Liver (tissue), 3 donors: ENCODE measurements around the gene TMEM87A.

Experiments used
- FOXA1 ChIP-seq: IDR thresholded peaks from 2 replicates; pipeline ENCODE4 v1.6.1; 2016; ENCODE audit warnings: antibody characterized with exemption
- GABPA ChIP-seq, 2 donors: IDR thresholded peaks in 1 of 2; conservative IDR thresholded peaks in 1 of 2; 2 replicates each; pipeline ENCODE4 v1.6.1; 2016; ENCODE audit warnings: antibody characterized with exemption in 2 of 2, mild to moderate bottlenecking in 1 of 2, moderate library complexity in 1 of 2
- MAX ChIP-seq: IDR thresholded peaks from 2 replicates; pipeline ENCODE4 v1.6.1; 2016; ENCODE audit warnings: antibody characterized with exemption
- NR2F2 ChIP-seq: IDR thresholded peaks from 2 replicates; pipeline ENCODE4 v1.6.1; 2016; ENCODE audit warnings: antibody characterized with exemption
- RAD21 ChIP-seq, 2 donors: IDR thresholded peaks; 2 replicates each; pipeline ENCODE4 v1.6.1; 2016; ENCODE audit warnings: antibody characterized with exemption in 2 of 2, mild to moderate bottlenecking in 2 of 2
- RXRA ChIP-seq, 2 donors: IDR thresholded peaks; 2 replicates each; pipeline ENCODE4 v1.6.1; 2017 to 2018; ENCODE audit warnings: antibody characterized with exemption in 2 of 2, mild to moderate bottlenecking in 1 of 2
- SP1 ChIP-seq: IDR thresholded peaks from 2 replicates; pipeline ENCODE4 v1.6.1; 2018; ENCODE audit warnings: antibody characterized with exemption, mild to moderate bottlenecking
- TAF1 ChIP-seq: conservative IDR thresholded peaks from 2 replicates; pipeline ENCODE4 v1.6.1; 2016; ENCODE audit warnings: antibody characterized with exemption, mild to moderate bottlenecking
- TF ChIP-seq, protein P1 (sequence below): fragments of 150-350 bp; IDR thresholded peaks from 2 replicates; pipeline ENCODE4 v1.5.1; 2017; ENCODE audit warnings: improper control_type of control experiment, low read depth, low read length; ENCODE audit not compliant: missing input control
- TF ChIP-seq, protein P2 (sequence below): IDR thresholded peaks from 2 replicates; pipeline ENCODE4 v1.6.1; 2016; ENCODE audit warnings: antibody characterized with exemption
- donor health status: healthy.
- donor health status: healthy.

GRCh38 chr15:42184736-42185135, 88.5 kb downstream of the TMEM87A start:
- no peak for TF ChIP-seq RAD21 (IDR thresholded peaks at IDR 0.05)
- TF ChIP-seq, protein P1, sequence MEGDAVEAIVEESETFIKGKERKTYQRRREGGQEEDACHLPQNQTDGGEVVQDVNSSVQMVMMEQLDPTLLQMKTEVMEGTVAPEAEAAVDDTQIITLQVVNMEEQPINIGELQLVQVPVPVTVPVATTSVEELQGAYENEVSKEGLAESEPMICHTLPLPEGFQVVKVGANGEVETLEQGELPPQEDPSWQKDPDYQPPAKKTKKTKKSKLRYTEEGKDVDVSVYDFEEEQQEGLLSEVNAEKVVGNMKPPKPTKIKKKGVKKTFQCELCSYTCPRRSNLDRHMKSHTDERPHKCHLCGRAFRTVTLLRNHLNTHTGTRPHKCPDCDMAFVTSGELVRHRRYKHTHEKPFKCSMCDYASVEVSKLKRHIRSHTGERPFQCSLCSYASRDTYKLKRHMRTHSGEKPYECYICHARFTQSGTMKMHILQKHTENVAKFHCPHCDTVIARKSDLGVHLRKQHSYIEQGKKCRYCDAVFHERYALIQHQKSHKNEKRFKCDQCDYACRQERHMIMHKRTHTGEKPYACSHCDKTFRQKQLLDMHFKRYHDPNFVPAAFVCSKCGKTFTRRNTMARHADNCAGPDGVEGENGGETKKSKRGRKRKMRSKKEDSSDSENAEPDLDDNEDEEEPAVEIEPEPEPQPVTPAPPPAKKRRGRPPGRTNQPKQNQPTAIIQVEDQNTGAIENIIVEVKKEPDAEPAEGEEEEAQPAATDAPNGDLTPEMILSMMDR, result no peak
- TF ChIP-seq, protein P2, sequence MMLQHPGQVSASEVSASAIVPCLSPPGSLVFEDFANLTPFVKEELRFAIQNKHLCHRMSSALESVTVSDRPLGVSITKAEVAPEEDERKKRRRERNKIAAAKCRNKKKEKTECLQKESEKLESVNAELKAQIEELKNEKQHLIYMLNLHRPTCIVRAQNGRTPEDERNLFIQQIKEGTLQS, result no peak
- no peak for TF ChIP-seq NR2F2
- TF ChIP-seq SP1, result no peak
- TF ChIP-seq GABPA (IDR thresholded peaks at IDR 0.05 in 1 of 2, conservative IDR thresholded peaks at IDR 0.05 in 1 of 2), result no peak
- TF ChIP-seq RXRA (IDR thresholded peaks at IDR 0.05), result no peak
- TF ChIP-seq MAX, result no peak
- TF ChIP-seq FOXA1, result no peak
- TF ChIP-seq TAF1, result no peak
